ENCODE measurements around the gene GABBR2. TPM values are rescaled to one million over a fixed set of nuclear protein-coding genes. Genes with fewer than 3 reads are reported as not detected.

GABBR2 gene
- total RNA-seq, 4 donors from 2014 or later = 0.32 to 1.7 TPM; not detected in 2

- 55% methylated on average over 11 of the region's 11 CpGs for WGBS
- TF ChIP-seq POLR2A (IDR thresholded peaks at IDR 0.05) (no peak), POLR2AphosphoS5 (IDR thresholded peaks at IDR 0.05) (no peak), CTCF (IDR thresholded peaks at IDR 0.05) (no peak), EP300 (IDR thresholded peaks at IDR 0.05) (no peak)
- H3K4me1 ChIP-seq = no peaks in the 10 kb centered on the region
Observed at GRCh38 chr9:98401140-98402018, 307.4 kb downstream of the GABBR2 start.

GRCh38 chr9:98399950-98400683, 308.6 kb downstream of the GABBR2 start:
- Histone ChIP-seq H3K4me1 (no peaks in the 10 kb centered on the region), H3K4me3 (no peak overlapping the region), H3K36me3 (no peaks in the 10 kb centered on the region), H3K27ac (no peak overlapping the region), H3K9me3 (no peaks in the 10 kb centered on the region), H3K27me3 (peaks cover 9% of the 10 kb centered on the region)
- TF ChIP-seq POLR2A (IDR thresholded peaks at IDR 0.05) (no peak), CTCF (IDR thresholded peaks at IDR 0.05) (no peak), EP300 (IDR thresholded peaks at IDR 0.05) (no peak), POLR2AphosphoS5 (IDR thresholded peaks at IDR 0.05) (no peak)
- WGBS = 78% methylated on average over 8 of the region's 8 CpGs
- no peak for DNase-seq (ENCODE audit: low spot score in 2 of 2)

More at GRCh38 chr9:98401140-98402018, 307.4 kb downstream of the GABBR2 start:
- no peaks in the 10 kb centered on the region for H3K9me3 ChIP-seq
- H3K27me3 ChIP-seq = peaks cover 9% of the 10 kb centered on the region
- H3K4me3 ChIP-seq = no peak overlapping the region
- DNase-seq (ENCODE audit: low spot score in 2 of 2) = no peak
- no peaks in the 10 kb centered on the region for H3K36me3 ChIP-seq
- H3K27ac ChIP-seq = no peak overlapping the region

- Histone ChIP-seq H3K27me3 (peaks cover 5% of the 10 kb centered on the region), H3K27ac (no peak overlapping the region), H3K36me3 (no peaks in the 10 kb centered on the region), H3K4me1 (no peaks in the 10 kb centered on the region), H3K4me3 (no peak overlapping the region), H3K9me3 (no peaks in the 10 kb centered on the region)
- TF ChIP-seq POLR2A (IDR thresholded peaks at IDR 0.05) (no peak), EP300 (IDR thresholded peaks at IDR 0.05) (no peak), CTCF (IDR thresholded peaks at IDR 0.05) (no peak), POLR2AphosphoS5 (IDR thresholded peaks at IDR 0.05) (no peak)
- DNase-seq (ENCODE audit: low spot score in 2 of 2) = no peak
- whole genome bisulfite sequencing = 77% methylated on average over 4 of the region's 8 CpGs
Observed at GRCh38 chr9:98396656-98397055, 312.1 kb downstream of the GABBR2 start.

GRCh38 chr9:98396236-98396635, 312.5 kb downstream of the GABBR2 start:
- TF ChIP-seq CTCF (IDR thresholded peaks at IDR 0.05) = no peak
- TF ChIP-seq POLR2A (IDR thresholded peaks at IDR 0.05) = no peak
- no peak for TF ChIP-seq POLR2AphosphoS5 (IDR thresholded peaks at IDR 0.05)
- no peak for TF ChIP-seq EP300 (IDR thresholded peaks at IDR 0.05)
- H3K27me3 ChIP-seq = peaks cover 5% of the 10 kb centered on the region
- H3K27ac ChIP-seq = no peak overlapping the region
- H3K4me3 ChIP-seq = no peak overlapping the region
- DNase-seq (ENCODE audit: low spot score in 2 of 2) = no peak
- no peaks in the 10 kb centered on the region for H3K9me3 ChIP-seq
- no peaks in the 10 kb centered on the region for H3K4me1 ChIP-seq
- WGBS = 80% methylated on average over 1 of the region's 6 CpGs
- no peaks in the 10 kb centered on the region for H3K36me3 ChIP-seq

GRCh38 chr9:98391867-98392266, 316.9 kb downstream of the GABBR2 start:
- TF ChIP-seq EP300 (IDR thresholded peaks at IDR 0.05) = no peak
- no peak for TF ChIP-seq POLR2A (IDR thresholded peaks at IDR 0.05)
- TF ChIP-seq CTCF (IDR thresholded peaks at IDR 0.05) = no peak
- TF ChIP-seq POLR2AphosphoS5 (IDR thresholded peaks at IDR 0.05) = no peak
- DNase-seq (ENCODE audit: low spot score in 2 of 2) = no peak
- no peak overlapping the region for H3K27ac ChIP-seq
- H3K36me3 ChIP-seq = no peaks in the 10 kb centered on the region
- no peaks in the 10 kb centered on the region for H3K27me3 ChIP-seq
- H3K4me3 ChIP-seq = no peak overlapping the region
- no peaks in the 10 kb centered on the region for H3K4me1 ChIP-seq
- 61% methylated on average over 5 of the region's 6 CpGs for WGBS
- H3K9me3 ChIP-seq = no peaks in the 10 kb centered on the region

All from suprapubic skin (tissue), 4 donors.